HG02973 (cell line): Measurements from ENCODE around the gene SFXN4.
"Not testable (repeated sequence)": the region's sequence is repeated elsewhere in the genome, so short reads cannot be mapped to it uniquely, and the experiment has no call there.

ENCODE experiments used
- ATAC-seq: cut with Tn5 transposase; IDR thresholded peaks from one replicate; pipeline ENCODE4 v1.9.1; 2021; ENCODE audit warnings: moderate library complexity; ENCODE audit not compliant: unreplicated experiment

The SFXN4 gene

GRCh38 chr10:119149157-119149556, 16.4 kb downstream of the SFXN4 start:
- no peak for ATAC-seq

- ATAC-seq = no peak
Observed at GRCh38 chr10:119143657-119144056, 21.9 kb downstream of the SFXN4 start.

- no peak for ATAC-seq
Observed at GRCh38 chr10:119140603-119141245, 24.8 kb downstream of the SFXN4 start.

- ATAC-seq = no peak
Observed at GRCh38 chr10:119139464-119140067, 25.9 kb downstream of the SFXN4 start.

GRCh38 chr10:119138346-119139306, 26.9 kb downstream of the SFXN4 start:
- no peak for ATAC-seq

GRCh38 chr10:119137878-119138277, 27.6 kb downstream of the SFXN4 start:
- not testable (repeated sequence) for ATAC-seq

- ATAC-seq = no peak
Observed at GRCh38 chr10:119136084-119136483, 29.4 kb downstream of the SFXN4 start.

GRCh38 chr10:119135513-119135881, 30.0 kb downstream of the SFXN4 start:
- no peak for ATAC-seq

GRCh38 chr10:119133949-119134348, 31.6 kb downstream of the SFXN4 start:
- no peak for ATAC-seq

- ATAC-seq = no peak
Observed at GRCh38 chr10:119132521-119133345, 32.8 kb downstream of the SFXN4 start.

GRCh38 chr10:119131512-119132240, 33.8 kb downstream of the SFXN4 start:
- peak; percentile 58 for ATAC-seq

GRCh38 chr10:119129721-119130120, 35.8 kb downstream of the SFXN4 start:
- ATAC-seq = no peak

- ATAC-seq = no peak
Observed at GRCh38 chr10:119125942-119126341, 39.6 kb downstream of the SFXN4 start.

- no peak for ATAC-seq
Observed at GRCh38 chr10:119120875-119121274, 44.6 kb downstream of the SFXN4 start.

- ATAC-seq = peak; percentile 92
Observed at GRCh38 chr10:119120413-119120867, 45.1 kb downstream of the SFXN4 start.

GRCh38 chr10:119119400-119119799, 46.1 kb downstream of the SFXN4 start:
- no peak for ATAC-seq

GRCh38 chr10:119118231-119118630, 47.3 kb downstream of the SFXN4 start:
- no peak for ATAC-seq

GRCh38 chr10:119116326-119116951, 49.1 kb downstream of the SFXN4 start:
- ATAC-seq = no peak

GRCh38 chr10:119115926-119116325, 49.6 kb downstream of the SFXN4 start:
- ATAC-seq = no peak
